Esophagus squamous epithelium (tissue), 4 donors: ENCODE results near the gene CRACDL.

Experiments
- POLR2A ChIP-seq, 4 donors: fragments of 450-650 bp; IDR thresholded peaks; one replicate each; pipeline ENCODE4 v1.6.1; 2017; ENCODE audit warnings: antibody characterized with exemption in 4 of 4, mild to moderate bottlenecking in 4 of 4, moderate library complexity in 3 of 4
- TF ChIP-seq, protein P1 (sequence below), 6 experiments: fragments of 450-650 bp in 4 of 6; fragments of 200-600 bp in 2 of 6; sonication (generic) in 2 of 6; IDR thresholded peaks; one replicate each; pipeline ENCODE4 v1.5.1; 2016 to 2019; ENCODE audit warnings: antibody characterized with exemption in 6 of 6, mild to moderate bottlenecking in 4 of 6, moderate library complexity in 4 of 6

DNA sequence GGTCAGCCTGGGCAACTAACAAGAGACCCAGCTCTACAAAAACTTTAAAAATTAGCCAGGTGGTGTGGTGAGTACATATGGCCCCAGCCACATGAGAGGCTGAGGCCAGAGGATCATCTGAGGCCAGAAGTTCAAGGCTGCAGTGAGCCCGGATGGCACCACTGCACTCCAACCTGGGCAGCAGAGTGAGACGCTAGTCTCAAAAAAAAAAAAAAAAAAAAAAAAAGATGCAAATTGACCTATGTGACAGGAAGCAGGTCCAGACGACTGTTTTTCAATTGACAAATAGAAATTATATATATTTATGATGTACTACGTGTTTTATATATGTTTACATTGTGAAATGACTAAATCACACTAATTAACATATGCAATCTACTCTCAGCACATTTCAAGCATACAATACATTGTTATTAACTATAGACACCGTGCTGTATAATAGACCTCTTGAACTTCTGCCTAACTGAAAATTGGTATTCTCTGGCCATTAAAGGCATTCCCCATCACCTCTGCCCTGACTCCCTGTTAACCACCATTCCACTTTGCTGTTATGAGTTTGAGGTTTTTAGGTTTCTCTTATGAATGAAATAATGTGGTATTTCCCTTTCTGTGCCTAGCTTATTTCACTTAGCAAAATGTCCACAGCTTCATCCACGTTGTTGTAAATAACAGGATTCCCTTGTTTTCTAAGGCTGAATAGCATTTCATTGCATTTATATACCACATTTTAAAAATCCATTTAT is 172.6 kb downstream of the CRACDL start:
- TF ChIP-seq, protein P1, sequence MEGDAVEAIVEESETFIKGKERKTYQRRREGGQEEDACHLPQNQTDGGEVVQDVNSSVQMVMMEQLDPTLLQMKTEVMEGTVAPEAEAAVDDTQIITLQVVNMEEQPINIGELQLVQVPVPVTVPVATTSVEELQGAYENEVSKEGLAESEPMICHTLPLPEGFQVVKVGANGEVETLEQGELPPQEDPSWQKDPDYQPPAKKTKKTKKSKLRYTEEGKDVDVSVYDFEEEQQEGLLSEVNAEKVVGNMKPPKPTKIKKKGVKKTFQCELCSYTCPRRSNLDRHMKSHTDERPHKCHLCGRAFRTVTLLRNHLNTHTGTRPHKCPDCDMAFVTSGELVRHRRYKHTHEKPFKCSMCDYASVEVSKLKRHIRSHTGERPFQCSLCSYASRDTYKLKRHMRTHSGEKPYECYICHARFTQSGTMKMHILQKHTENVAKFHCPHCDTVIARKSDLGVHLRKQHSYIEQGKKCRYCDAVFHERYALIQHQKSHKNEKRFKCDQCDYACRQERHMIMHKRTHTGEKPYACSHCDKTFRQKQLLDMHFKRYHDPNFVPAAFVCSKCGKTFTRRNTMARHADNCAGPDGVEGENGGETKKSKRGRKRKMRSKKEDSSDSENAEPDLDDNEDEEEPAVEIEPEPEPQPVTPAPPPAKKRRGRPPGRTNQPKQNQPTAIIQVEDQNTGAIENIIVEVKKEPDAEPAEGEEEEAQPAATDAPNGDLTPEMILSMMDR (IDR thresholded peaks at IDR 0.05), result no peak
- no peak for TF ChIP-seq POLR2A (IDR thresholded peaks at IDR 0.05)
